HG03469 (cell line): ENCODE data around the gene GJB2.
"Not testable (repeated sequence)": the region's sequence is repeated elsewhere in the genome, so short reads cannot be mapped to it uniquely, and the experiment has no call there.

Experiments
- ATAC-seq: cut with Tn5 transposase; IDR thresholded peaks from one replicate; pipeline ENCODE4 v1.9.1; 2021; ENCODE audit warnings: mild to moderate bottlenecking, moderate library complexity, moderate number of reproducible peaks; ENCODE audit not compliant: unreplicated experiment

Gene GJB2

GRCh38 chr13:20171364-20171763 lies 21.4 kb downstream of the GJB2 start:
- no peak for ATAC-seq

GRCh38 chr13:20170921-20171320 lies 21.8 kb downstream of the GJB2 start:
- no peak for ATAC-seq

- ATAC-seq, result no peak
These were observed 24.3 kb downstream of the GJB2 start for GRCh38 chr13:20168396-20168795.

- no peak for ATAC-seq
These were observed 27.1 kb downstream of the GJB2 start for GRCh38 chr13:20165417-20166257.

- no peak for ATAC-seq
These were observed 30.8 kb downstream of the GJB2 start for GRCh38 chr13:20161951-20162300.

- ATAC-seq, result peak; percentile 27
These were observed 31.3 kb downstream of the GJB2 start for GRCh38 chr13:20161275-20161950.

- ATAC-seq, result peak; percentile 32
These were observed 32.1 kb downstream of the GJB2 start, which contains the start of gene GJA3 for GRCh38 chr13:20160306-20161274. Gene GJA3 (minus strand): TSS chr13:20161052. CDS start chr13:20143288, 17,764 bp downstream.

GRCh38 chr13:20159646-20160305 lies 33.0 kb downstream of the GJB2 start:
- ATAC-seq, result no peak

GRCh38 chr13:20157151-20157796 lies 35.5 kb downstream of the GJB2 start:
- ATAC-seq, result no peak

GRCh38 chr13:20156702-20157101 lies 36.0 kb downstream of the GJB2 start:
- ATAC-seq, result no peak

- not testable (repeated sequence) for ATAC-seq
These were observed 39.4 kb downstream of the GJB2 start for GRCh38 chr13:20153290-20153689.

GRCh38 chr13:20151612-20152011 lies 41.1 kb downstream of the GJB2 start:
- no peak for ATAC-seq

GRCh38 chr13:20151016-20151415 lies 41.7 kb downstream of the GJB2 start:
- ATAC-seq, result no peak

GRCh38 chr13:20150561-20150960 lies 42.2 kb downstream of the GJB2 start:
- ATAC-seq, result no peak

GRCh38 chr13:20149762-20150161 lies 43.0 kb downstream of the GJB2 start:
- ATAC-seq, result no peak

- no peak for ATAC-seq
These were observed 44.1 kb downstream of the GJB2 start for GRCh38 chr13:20148501-20149183.

- ATAC-seq, result no peak
These were observed 46.4 kb downstream of the GJB2 start for GRCh38 chr13:20146381-20146780.

GRCh38 chr13:20145521-20145920 lies 47.2 kb downstream of the GJB2 start:
- ATAC-seq, result no peak

GRCh38 chr13:20144141-20144850 lies 48.4 kb downstream of the GJB2 start:
- no peak for ATAC-seq
